ENCODE measurements around the gene HMCES.
A peak's percentile ranks its signal among the peaks of the same experiment; 100 is the strongest.
"Not testable (repeated sequence)": the region's sequence is repeated elsewhere in the genome, so short reads cannot be mapped to it uniquely, and the experiment has no call there.

Gene HMCES

GRCh38 chr3:129259612-129260477 lies 18.8 kb upstream of the HMCES start:
- no peak for DNase-seq

GRCh38 chr3:129260606-129261005 lies 18.1 kb upstream of the HMCES start:
- no peak for DNase-seq

- DNase-seq: no peak
Observed at GRCh38 chr3:129261894-129262293, 16.8 kb upstream of the HMCES start.

GRCh38 chr3:129263161-129263910 lies 15.3 kb upstream of the HMCES start:
- DNase-seq: no peak

- not testable (repeated sequence) for DNase-seq
Observed at GRCh38 chr3:129264994-129265393, 13.7 kb upstream of the HMCES start.

GRCh38 chr3:129266651-129267050 lies 12.0 kb upstream of the HMCES start:
- no peak for DNase-seq

GRCh38 chr3:129268396-129268795 lies 10.3 kb upstream of the HMCES start:
- no peak for DNase-seq

- no peak for DNase-seq
Observed at GRCh38 chr3:129271674-129272073, 7.0 kb upstream of the HMCES start.

GRCh38 chr3:129276385-129276784 lies 2.3 kb upstream of the HMCES start:
- DNase-seq: no peak

- peak; percentile 61 for DNase-seq
Observed at GRCh38 chr3:129277829-129278271, 820 bp upstream of the HMCES start.

GRCh38 chr3:129278966-129279906 lies 566 bp downstream of the HMCES start:
- DNase-seq: no peak

- DNase-seq: no peak
Observed at GRCh38 chr3:129280183-129280582, 1.5 kb downstream of the HMCES start.

GRCh38 chr3:129281726-129282125 lies 3.1 kb downstream of the HMCES start:
- no peak for DNase-seq

- DNase-seq: no peak
Observed at GRCh38 chr3:129282727-129283327, 4.2 kb downstream of the HMCES start.

GRCh38 chr3:129286081-129286480 lies 7.4 kb downstream of the HMCES start:
- DNase-seq: no peak

GRCh38 chr3:129288446-129288845 lies 9.8 kb downstream of the HMCES start:
- DNase-seq: no peak

- DNase-seq: no peak
Observed at GRCh38 chr3:129289201-129289921, 10.7 kb downstream of the HMCES start.

GRCh38 chr3:129291236-129291886 lies 12.7 kb downstream of the HMCES start:
- no peak for DNase-seq

GRCh38 chr3:129295286-129295685 lies 16.6 kb downstream of the HMCES start:
- DNase-seq: no peak

GRCh38 chr3:129304146-129304961 lies 25.7 kb downstream of the HMCES start:
- no peak for DNase-seq

- DNase-seq: no peak
Observed at GRCh38 chr3:129304962-129305222, 26.2 kb downstream of the HMCES start.

All from NCI-H1436 treated with DMSO at 0.1 percent for 48 hours (cell line).